Esophagus squamous epithelium (tissue), 4 donors: ENCODE results near the gene CASP1.

ENCODE experiments used
- CTCF ChIP-seq, 6 experiments: fragments of 450-650 bp in 4 of 6; fragments of 200-600 bp in 2 of 6; sonication (generic) in 2 of 6; IDR thresholded peaks; one replicate each; pipeline ENCODE4 v1.5.1; 2016 to 2019; ENCODE audit warnings: antibody characterized with exemption in 6 of 6, mild to moderate bottlenecking in 4 of 6, moderate library complexity in 4 of 6
- POLR2A ChIP-seq, 4 donors: fragments of 450-650 bp; IDR thresholded peaks; one replicate each; pipeline ENCODE4 v1.6.1; 2017; ENCODE audit warnings: antibody characterized with exemption in 4 of 4, mild to moderate bottlenecking in 4 of 4, moderate library complexity in 3 of 4

- TF ChIP-seq POLR2A (IDR thresholded peaks at IDR 0.05) (no peak), CTCF (IDR thresholded peaks at IDR 0.05) (no peak)
Observed at GRCh38 chr11:105056446-105056845, 21.5 kb upstream of the CASP1 start.
